Stimulated activated CD4-positive, alpha-beta T cell treated with anti-CD3 and anti-CD28 coated beads, Interleukin-4, amount 100 ng/mL, for 1 hour (primary cell): ENCODE results near the gene NAE1.
"Not testable (repeated sequence)": the region's sequence is repeated elsewhere in the genome, so short reads cannot be mapped to it uniquely, and the experiment has no call there.

ENCODE experiments used
- DNase-seq: peaks from one replicate; pipeline ENCODE4 v3.0.0-alpha.2; 2020

Gene NAE1

DNA sequence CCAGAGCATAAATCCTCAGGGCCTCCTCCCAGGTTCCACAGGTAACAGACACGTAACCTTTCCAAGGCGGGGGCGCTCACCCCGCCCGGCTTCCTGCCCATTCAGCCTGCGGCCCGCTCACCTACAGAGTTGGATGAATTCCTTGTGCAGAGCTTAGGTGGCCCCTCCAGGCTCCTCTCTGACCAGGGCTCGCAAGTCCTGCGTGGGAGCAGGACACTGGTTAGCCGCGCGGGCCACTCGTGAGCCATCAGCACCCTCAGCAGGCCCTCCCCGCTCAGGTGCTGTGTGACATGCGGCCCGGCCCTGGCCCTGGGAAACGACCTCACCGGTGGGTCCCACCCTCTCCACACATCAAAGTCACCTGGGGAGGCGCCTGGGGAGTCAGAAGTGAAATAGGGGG is 29.9 kb downstream of the NAE1 start:
- DNase-seq, result no peak

- DNase-seq, result no peak
Measured at GRCh38 chr16:66798161-66798560, 32.6 kb downstream of the NAE1 start.

- DNase-seq, result not testable (repeated sequence)
Measured at GRCh38 chr16:66793984-66794383, 36.8 kb downstream of the NAE1 start.

- DNase-seq, result no peak
Measured at GRCh38 chr16:66790130-66790733, 40.5 kb downstream of the NAE1 start.

DNA sequence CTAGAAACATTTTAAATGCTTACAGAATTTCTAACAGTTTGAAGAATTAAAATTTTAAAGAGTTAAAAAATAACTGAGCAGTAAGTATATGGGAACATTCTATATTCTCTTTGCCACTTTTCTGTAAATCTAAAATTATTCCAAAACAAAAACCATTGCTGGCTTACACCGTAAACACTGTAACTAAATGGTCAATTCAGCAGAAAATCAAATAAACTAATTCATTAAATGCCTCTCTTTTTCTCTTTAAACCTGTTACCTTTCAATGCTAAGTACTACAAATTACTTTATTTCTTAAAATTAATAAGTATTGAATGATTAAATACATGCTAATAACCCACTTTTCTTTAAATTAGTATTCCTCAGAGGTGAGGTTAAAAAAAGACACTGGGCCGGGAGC is 43.3 kb downstream of the NAE1 start:
- DNase-seq, result no peak

GRCh38 chr16:66786551-66786950 is 44.2 kb downstream of the NAE1 start:
- DNase-seq, result no peak

GRCh38 chr16:66776457-66776856 is 54.3 kb downstream of the NAE1 start:
- no peak for DNase-seq

DNA sequence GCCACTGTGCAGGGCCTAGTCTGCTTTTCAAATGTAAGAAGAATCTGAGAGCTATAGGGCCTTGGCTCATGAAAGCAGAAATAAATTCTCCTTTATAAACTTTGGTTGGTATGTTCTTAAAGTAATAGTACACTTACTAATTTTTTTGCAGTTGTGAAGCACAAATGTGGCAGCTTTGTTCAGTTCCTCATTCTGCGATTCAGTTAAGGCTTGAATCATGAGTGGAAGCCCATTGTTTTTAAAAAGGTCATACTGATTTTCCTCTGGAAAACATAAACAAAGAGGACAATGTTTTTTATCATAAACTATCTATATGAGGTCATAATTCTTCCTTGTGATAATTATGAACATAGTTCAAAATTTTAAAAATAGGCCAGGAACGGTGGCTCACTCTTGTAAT is 55.8 kb downstream of the NAE1 start:
- DNase-seq, result no peak

DNA sequence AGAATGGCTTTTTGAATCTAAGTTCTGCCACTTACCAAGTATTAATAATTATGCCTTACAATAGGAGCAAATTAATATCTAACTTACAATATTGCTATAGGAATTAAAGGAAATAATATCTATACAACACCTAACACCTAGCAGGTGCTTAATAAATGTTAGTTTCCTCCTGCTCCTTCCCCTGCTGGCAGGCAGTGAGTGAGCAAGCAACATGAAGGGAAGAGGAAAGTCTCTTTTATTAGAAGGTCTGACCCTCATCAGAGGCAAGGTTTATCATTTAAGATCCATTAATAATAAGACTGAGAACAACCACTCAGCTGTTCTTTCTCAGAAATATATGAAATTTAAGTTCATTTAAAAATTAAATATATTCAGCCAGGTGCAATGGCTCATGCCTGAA is 72.7 kb downstream of the NAE1 start:
- no peak for DNase-seq

- no peak for DNase-seq
Measured at GRCh38 chr16:66754819-66755218, 76.0 kb downstream of the NAE1 start.

GRCh38 chr16:66754211-66754610 is 76.6 kb downstream of the NAE1 start:
- DNase-seq, result no peak

- no peak for DNase-seq
Measured at GRCh38 chr16:66752958-66753357, 77.8 kb downstream of the NAE1 start.
